GM19025 (cell line): Measurements from ENCODE around the gene CNTNAP2.
"Not testable (repeated sequence)": the region's sequence is repeated elsewhere in the genome, so short reads cannot be mapped to it uniquely, and the experiment has no call there.

Source experiments
- ATAC-seq: cut with Tn5 transposase; IDR thresholded peaks from one replicate; pipeline ENCODE4 v1.9.1; 2021; ENCODE audit warnings: mild to moderate bottlenecking, low read depth, moderate library complexity; ENCODE audit not compliant: unreplicated experiment

The CNTNAP2 gene

DNA sequence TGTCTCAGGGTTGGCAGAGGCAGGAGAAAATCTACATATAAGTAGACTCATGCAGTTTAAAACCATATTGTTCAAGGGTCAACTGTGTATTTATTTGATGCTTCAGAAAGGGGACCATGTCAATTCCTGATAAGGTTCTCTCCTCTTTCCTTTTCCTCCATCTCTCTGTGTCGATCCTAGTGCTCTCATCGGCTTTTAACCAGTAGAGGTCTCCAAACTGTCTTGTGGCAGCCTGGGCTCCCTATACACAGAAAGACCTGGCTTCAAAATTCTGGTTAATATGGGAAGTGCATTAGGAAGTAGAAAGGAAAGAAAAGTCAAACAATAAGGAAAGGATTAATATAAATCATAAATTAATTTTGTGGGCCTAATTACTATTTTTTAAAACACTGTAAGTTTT, 2169.5 kb downstream of the CNTNAP2 start:
- no peak for ATAC-seq

DNA sequence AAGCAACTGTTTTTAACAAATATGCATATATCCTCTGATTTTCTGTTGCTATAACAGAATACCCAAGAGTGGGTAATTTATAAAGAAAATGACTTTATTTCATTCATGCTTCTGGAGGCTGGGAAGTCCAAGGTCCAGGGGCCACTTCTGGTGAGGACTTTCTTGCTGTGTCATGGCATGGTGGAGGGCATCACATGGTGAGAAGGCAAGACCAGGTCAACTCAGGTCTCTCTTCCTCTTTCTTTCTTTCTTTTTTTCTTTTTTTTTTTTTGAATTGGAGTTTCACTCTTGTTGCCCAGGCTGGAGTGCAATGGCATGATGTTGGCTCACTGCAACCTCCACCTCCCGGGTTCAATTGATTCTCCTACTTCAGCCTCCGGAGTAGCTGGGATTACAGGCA, 2170.9 kb downstream of the CNTNAP2 start:
- ATAC-seq = no peak

DNA sequence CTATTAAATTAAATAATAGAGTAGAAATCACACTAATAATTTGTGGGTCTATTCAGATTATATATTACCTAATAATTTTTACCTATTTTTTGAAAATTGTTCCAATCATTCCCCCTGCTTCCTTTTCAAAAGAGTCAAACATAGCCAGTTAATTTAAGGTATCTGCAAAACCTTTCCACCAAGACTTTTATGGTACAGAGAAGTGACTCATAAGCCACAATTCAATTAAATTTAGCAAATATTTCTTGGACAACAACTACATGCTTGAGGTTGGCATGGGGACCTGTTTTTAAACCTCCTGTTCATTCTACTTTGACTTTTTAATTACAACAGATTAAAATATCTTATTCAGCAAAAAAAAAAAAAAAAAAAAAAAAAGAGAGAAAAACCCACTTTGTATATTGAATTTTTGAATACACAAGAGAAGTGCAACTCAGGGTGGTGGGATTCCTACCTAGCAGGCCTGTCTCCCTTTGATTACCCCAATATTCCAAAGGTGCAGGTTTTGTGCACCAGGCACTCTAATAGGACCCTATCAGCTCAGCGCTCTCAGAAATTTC, 2172.1 kb downstream of the CNTNAP2 start:
- no peak for ATAC-seq

DNA sequence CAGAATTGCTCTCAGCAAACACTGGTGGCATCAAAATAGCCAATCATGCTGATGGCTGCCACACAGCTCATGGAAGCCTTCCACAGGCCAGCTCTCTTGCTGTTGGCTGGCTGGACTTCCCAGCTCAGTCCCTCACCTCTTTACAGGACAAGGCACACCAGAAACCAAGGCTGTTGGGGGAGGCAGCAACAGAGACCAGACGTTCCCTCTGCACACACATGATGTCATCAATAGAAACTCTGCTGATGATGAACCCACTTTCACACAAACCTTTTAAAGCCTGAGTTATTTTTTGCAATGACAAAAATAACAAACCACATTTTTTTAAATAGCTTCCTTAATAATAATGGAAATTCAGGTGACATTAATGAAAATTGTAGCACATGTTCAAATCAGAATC, 2173.0 kb downstream of the CNTNAP2 start:
- no peak for ATAC-seq

DNA sequence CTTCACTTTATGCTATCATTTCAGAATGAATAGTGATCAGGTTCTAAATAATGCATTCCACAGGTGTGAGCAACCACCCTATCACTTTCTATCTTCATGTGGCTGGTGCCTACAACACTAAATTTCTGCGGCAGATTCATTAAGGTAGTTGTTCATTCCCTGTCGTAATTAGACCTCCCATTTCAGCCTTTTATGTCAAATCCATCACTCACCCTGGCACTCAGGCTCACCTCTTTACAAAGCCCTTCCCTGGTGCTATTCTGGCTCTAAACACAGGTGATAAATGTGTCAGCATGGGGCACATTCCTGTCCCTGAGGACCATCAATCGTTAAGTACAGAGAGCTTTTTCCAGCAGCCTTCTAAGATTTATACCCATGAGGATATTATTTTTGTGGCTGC, 2173.9 kb downstream of the CNTNAP2 start:
- no peak for ATAC-seq

DNA sequence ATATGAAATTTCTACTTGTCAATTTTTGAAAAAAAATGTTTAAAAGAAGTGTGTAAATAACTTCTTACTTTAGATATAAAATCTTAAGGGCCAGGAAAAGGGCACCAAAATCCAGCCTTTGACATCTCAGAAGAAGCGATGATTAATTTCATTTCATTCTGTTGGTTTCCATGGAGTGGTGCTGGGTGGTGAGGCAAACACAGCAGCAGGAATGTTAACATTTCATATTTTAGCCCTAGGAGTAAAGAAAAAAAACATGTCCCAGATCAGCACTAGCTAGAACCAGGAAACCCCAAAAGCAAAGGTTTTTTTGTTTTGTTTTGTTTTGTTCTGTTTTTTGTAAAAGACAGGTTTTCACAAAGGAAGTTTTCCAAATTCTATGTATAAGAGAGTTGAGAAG, 2175.2 kb downstream of the CNTNAP2 start:
- no peak for ATAC-seq

DNA sequence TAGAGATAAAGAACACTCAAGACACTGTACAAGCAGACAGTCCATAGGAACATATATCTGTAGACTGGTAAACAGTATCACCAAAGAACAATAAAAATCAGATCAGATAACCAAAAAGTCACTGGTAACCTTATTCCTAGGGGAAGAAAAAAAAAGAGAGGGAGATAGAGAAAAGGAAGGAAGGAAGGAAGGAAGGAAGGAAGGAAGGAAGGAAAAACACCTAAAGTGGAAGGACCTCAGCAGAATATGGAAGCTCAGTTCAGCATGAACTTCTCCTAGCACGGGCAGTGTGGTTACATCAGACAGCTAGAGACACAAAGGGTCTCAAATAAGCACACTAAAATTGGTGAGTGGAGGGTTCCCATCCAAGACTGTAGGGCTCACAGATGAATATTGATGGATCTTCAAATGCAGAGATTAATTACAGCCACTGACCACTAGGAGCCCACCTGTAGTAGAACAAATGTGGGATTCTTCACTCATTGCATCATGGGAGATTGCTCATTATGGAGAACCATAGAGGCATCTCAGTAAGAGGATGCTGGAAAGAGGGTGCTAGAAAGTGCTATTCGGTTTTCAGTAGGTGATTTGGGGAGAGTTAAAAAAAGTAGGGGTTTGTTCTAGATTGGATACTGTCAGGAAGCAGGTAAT, 2180.5 kb downstream of the CNTNAP2 start:
- no peak for ATAC-seq

DNA sequence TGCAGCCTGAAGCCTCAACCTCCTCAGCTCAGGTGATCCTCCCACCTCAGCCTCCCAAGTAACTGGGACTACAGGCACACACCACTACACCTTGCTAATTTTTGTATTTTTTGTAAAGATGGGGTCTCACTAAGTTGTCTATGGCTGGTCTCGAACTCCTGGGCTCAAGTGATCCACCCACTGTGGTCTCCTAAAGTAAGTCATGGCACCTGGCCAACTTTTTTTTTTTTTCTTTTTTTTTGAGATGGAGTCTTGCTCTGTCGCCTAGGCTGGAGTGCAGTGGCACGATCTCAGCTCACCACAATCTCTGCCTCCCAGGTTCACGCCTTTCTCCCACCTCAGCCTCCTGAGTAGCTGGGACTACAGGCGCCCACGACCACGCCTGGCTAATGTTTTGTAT, 2182.2 kb downstream of the CNTNAP2 start:
- ATAC-seq = not testable (repeated sequence)

DNA sequence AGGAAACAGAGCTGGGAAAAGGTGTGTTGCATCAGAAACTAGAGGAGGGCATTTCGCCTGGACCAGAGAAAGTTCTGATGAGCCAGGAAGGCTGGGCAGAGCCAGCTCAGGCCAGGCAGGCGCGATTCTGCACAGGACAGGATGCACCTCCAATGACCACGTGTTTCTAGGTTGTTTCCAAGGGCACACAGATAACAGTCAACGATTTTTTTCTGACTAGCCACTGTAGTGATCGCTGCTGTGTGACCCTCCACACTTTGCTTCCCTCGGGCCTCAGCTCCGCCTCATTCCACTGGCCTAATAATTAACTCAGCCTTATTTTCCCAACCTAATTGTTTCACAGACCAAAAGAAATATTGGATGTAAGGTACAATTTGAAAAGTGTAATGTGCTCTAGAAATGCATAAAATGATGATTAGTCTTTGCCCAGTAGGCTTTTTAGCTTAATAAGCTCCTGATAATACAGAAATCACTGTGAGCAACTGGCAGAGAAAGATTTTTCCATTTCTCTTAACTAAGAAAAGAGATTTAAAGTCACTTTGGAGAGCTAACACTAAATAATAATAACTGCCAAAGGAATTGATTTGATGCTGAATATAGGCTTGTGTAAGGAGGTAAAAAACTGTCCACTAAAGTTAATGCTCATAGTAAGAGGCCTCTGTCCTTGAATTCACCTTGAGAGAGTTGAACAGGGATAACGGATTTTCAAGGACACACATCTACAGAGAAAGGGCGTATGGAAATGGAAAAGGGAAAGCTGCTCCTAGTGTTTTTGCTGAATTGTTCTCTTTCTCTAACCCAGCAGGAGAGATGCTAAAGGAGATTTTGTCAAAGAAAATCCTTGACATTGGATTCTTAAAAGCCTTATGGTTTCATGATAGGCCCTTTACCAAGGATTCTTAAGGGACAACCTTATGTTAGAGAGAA, 2183.0 kb downstream of the CNTNAP2 start:
- ATAC-seq = no peak

DNA sequence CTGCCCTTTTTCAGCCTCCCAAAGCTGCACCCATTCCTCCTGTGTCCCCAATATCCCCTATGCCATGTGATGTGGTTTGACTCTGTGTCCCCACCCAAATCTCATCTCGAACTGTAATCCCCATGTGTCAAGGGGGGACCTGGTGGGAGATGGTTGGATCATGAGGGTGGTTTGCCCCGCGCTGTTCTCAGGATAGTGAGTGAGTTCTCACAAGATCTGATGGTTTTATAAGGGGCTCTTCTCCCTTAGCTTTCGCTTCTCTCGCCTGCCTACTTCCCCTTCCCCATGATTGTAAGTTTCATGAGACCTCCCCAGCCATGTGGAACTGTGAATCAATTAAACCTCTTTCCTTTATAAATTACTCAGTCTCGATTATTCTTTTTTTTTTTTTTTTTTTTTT, 2185.8 kb downstream of the CNTNAP2 start:
- ATAC-seq = not testable (repeated sequence)

DNA sequence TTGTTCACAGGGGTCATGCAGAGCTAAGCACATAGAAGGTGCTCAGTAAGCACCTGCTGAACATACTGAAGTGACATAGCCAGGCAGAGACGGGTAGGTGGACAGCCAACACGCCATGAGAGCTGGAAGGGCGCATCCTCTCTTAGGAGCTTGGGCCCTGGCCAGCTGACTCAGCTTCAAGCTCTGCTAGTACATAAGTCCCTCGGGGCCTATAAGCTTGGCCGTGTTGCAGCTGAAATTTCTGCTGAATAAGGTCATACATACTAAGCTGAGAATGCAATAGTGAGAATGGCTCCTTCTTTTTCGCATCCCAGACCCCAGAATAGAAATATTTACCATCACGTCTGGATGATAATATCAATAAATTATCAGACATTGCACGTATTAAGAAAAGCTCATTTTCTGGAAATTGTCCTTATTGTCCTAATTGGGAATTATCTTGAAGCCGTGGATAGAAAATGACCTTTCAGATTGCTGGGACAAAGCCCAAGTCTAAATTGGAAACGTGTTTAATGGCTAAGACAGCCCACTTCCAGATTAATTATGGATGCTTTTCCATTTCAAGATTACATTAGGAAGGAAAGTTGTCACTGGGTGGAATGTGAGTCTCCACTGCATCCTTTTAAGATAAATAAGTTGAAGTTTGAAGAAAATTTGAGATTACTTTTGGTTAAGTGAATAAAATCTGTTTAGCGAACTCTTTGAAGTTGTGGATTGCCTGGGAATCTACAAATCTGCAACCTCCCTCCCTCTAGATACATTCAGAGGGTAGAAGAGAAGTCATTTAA, 2186.9 kb downstream of the CNTNAP2 start:
- no peak for ATAC-seq

DNA sequence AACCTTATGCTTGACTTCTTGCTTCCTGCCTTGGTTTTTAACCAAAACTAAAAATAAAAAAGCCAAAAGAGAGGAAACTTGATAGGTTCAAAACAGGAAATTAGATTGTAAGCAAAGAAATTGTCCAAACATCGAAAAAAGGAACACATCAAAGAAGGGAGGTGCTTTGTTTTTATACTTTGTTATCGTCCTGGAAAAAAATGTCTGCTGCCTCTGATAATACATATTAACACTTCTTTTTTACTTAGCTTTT, 2187.4 kb downstream of the CNTNAP2 start:
- no peak for ATAC-seq

DNA sequence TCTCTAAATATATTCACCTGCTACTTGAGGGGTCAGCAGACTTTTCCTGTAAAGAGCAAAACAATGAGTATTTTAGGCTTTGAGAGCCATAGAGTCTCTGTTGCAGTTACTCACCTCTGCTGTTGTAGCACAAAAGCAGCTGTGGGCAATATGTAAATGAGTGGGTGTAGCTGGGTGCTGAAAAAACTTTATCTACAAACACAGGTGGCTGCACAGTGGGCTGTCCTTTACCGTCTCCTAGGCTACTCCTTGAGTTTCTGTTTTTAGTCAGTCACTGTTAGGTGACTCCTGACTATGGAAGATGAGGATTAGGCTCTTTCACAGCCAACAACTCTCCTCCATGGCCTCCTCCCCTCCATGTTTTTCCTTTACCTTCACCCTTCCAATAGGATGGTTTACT, 2187.9 kb downstream of the CNTNAP2 start:
- ATAC-seq = no peak

DNA sequence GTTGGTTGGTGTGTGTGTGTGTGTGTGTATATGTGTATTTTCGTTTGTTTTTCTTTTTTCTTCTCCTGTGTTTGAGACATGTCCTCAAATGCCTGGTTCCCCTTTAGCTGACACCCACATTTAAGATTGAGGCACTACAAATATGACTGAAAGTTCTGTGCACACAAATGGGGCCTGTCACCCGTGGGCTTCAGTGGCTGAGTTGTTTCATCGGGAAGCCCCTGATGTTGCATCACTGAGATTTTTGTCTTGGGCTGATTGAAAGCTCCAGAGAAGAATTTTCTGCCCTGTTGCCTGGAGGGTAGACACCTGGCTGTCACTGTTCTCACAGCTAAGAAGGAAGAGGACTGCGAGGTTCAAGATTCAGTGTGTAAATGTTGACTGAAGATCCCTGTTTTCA, 2190.2 kb downstream of the CNTNAP2 start:
- ATAC-seq = no peak

DNA sequence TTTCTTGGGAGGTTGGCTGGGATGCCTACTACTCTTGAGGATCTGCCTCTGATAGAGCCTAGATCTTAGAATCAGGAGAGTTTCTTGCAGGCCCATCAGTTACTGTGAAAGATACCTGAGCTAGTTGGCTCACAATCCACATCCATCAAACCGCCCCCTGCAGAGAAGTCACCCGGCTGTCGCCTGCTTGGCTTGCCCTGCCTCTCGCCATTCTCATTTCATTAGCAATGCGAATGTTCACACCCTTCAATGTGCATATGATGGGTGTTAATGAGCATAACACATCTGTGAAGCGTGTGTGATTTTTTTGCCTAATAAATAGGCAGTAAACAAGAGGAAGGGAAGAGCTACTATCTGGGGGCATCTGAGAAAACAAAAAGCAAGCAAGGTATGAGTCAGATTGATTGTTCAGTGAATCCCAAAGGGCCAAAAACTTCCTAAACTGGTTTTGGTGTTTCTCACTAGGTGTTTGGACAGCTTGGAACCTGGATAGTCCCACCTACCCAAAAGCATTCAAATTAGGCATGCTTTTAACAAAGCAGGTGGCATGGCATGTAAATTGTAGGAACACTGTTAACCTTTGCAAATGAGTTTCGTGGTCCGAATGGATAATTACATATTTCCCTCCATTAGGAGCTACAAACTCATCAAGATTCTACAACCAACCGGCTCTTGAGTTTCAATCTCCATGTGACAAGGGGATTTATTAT, 2201.7 kb downstream of the CNTNAP2 start:
- no peak for ATAC-seq

DNA sequence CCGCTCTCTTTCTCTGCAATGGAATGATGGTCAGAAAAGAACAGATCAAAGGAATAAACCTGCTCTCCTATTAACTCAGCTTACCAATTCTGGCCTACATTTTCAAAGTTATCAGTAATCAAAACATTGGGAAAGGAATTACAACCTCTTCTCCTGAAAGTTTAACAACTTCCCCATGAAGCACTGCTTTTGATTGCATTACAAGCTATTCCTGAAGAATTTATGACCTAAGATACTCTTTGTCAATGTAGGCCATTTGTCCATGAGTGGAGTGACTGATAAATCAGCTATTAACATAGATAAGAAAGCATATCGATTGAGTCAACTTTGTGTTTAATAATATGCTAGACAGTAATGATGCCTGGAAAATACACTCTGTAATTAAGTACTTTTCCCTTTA, 2202.2 kb downstream of the CNTNAP2 start:
- no peak for ATAC-seq

DNA sequence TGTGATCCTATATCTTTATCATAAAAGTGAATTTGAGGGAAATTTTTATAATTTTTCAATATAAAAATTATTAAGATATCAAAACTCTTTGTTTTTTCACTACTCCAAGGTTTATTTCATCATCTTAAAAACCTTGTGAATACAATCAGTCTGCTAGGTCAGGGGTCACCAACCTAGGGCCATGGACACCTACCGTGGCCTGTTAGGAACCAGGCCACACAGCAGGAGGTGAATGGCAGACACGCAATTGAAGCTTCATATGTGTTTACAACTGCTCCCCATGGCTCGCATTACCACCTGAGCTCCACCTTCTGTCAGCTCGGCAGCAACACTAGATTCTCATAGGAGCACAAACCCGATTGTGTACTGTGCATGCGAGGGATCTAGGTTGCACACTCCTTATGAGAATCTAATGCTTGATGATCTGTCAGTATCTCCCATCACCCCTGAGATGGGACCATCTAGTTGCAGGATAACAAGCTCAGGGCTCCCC, 2202.8 kb downstream of the CNTNAP2 start:
- ATAC-seq = no peak

DNA sequence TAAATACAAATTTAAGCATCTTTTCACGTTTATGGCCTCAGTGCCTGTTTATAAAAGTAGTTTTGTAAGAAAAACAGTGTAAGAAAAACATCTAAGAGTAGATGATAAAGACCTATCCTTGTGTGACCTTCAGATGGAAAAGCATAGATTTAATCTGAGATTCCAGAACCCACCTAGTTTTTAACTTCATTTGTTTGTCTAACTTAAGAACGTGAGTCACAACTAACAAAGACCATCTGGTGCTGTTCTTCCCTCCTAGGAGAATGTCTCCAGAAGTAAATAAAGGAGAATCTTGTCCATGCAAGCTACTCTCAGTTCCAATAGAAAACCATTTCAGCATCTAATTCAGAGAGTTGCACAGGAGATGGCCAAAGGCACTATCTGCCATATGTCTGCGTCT, 2208.6 kb downstream of the CNTNAP2 start:
- ATAC-seq = no peak

DNA sequence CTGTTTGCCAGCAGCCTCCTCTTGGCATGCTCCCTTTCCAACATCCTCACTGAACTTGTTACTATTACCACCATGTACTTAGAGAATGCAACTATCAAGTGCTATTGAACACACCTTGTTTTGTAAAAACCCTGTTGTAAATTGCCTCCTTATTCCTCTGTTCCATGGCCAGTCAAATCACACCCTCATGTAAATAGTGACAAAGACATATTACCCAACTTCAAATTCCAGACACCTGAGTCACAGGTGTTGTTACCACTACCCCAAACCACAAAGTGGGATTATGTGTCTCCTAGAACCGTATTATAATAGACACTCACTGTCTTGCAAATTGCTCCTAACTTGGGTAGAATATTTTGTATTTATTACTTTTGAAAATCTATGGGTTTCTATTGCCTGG, 2210.8 kb downstream of the CNTNAP2 start:
- ATAC-seq = no peak

DNA sequence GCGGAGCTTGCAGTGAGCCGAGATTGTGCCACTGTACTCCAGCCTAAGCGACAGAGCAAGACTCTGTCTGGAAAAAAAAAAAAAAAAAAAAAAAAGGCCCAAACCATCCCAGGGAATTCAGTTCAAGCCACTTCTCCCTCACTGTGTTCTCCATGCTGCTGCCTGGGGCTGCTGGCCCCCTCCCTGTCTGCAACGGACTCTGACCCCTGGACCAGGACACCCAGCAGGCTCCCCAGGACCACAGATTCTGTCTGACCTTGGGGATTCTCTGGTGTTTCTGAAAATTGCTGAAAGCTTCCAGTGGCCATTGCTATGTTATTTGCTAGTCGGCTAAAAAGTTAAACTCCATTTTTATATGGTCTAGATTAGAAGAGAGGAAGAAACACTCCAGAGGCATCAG, 2212.3 kb downstream of the CNTNAP2 start:
- no peak for ATAC-seq
